ENCODE results near the gene SMG7.
A peak's percentile ranks its signal among the peaks of the same experiment; 100 is the strongest.

SMG7 gene

DNA sequence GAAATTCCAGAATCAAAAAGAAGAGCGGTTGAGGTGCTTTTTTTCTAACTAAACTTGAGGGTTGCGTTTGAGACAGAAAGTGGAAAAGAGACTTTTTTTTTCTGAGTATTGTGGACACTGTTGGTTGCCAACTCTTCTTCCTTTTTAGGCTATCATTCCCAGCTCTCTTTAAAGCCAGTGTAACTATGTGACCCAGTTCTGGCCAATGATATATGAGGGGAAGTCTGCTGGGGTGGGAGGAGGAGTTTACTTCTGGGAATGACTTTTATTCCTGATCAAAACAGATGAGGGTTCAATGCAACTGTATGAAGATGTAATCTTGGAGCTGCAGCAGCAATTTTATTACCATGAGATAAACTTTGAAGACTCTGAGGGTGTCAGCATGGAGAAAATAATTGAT, 36.8 kb upstream of the SMG7 start (continued):
- TF ChIP-seq, protein P1, sequence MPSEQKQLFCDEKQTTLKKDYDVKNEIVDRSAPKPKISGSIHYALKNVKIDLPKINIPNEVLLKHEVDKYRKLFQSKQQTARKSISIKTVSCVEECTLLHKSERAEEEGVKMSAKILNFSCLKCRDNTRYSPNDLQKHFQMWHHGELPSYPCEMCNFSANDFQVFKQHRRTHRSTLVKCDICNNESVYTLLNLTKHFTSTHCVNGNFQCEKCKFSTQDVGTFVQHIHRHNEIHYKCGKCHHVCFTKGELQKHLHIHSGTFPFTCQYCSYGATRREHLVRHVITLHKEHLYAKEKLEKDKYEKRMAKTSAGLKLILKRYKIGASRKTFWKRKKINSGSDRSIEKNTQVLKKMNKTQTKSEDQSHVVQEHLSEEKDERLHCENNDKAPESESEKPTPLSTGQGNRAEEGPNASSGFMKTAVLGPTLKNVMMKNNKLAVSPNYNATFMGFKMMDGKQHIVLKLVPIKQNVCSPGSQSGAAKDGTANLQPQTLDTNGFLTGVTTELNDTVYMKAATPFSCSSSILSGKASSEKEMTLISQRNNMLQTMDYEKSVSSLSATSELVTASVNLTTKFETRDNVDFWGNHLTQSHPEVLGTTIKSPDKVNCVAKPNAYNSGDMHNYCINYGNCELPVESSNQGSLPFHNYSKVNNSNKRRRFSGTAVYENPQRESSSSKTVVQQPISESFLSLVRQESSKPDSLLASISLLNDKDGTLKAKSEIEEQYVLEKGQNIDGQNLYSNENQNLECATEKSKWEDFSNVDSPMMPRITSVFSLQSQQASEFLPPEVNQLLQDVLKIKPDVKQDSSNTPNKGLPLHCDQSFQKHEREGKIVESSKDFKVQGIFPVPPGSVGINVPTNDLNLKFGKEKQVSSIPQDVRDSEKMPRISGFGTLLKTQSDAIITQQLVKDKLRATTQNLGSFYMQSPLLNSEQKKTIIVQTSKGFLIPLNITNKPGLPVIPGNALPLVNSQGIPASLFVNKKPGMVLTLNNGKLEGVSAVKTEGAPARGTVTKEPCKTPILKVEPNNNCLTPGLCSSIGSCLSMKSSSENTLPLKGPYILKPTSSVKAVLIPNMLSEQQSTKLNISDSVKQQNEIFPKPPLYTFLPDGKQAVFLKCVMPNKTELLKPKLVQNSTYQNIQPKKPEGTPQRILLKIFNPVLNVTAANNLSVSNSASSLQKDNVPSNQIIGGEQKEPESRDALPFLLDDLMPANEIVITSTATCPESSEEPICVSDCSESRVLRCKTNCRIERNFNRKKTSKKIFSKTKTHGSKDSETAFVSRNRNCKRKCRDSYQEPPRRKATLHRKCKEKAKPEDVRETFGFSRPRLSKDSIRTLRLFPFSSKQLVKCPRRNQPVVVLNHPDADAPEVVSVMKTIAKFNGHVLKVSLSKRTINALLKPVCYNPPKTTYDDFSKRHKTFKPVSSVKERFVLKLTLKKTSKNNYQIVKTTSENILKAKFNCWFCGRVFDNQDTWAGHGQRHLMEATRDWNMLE (tag by site-specific recombination; conservative IDR thresholded peaks at IDR 0.05; ENCODE audit: low read depth): no peak

DNA sequence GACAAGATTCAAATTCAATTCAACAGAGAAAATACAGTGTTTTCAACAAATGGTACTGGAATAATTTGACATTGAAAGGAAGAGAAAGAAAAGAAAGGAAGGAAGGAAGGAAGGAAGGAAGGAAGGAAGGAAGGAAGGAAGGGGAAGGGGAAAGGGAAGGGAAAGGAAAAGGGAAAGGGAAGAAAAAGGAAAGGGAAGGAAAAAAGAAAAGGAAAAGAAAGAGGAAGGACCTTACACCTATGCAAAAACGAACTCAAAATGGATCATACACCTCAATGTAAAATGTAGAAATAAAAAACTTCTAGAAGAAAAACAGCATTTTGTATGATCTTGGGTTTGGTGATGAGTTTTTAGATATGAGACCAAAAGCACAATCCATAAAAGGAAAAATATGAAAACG, 34.2 kb upstream of the SMG7 start:
- Histone ChIP-seq H3K4me1 (ENCODE audit: control insufficient read depth, insufficient read depth, low read length) (no peaks in the 10 kb centered on the region), H3K27ac (ENCODE audit: extremely low read depth, low read depth, low read length) (no peak overlapping the region), H3K36me3 (ENCODE audit: control insufficient read depth in 2 of 2, insufficient read depth in 1 of 2, low read length in 2 of 2) (no peaks in the 10 kb centered on the region), H3K4me3 (ENCODE audit: low read depth, low read length) (no peak overlapping the region), H3K9me3 (ENCODE audit: control insufficient read depth, insufficient read depth, low read depth, low read length) (no peaks in the 10 kb centered on the region)
- TF ChIP-seq, protein P2, sequence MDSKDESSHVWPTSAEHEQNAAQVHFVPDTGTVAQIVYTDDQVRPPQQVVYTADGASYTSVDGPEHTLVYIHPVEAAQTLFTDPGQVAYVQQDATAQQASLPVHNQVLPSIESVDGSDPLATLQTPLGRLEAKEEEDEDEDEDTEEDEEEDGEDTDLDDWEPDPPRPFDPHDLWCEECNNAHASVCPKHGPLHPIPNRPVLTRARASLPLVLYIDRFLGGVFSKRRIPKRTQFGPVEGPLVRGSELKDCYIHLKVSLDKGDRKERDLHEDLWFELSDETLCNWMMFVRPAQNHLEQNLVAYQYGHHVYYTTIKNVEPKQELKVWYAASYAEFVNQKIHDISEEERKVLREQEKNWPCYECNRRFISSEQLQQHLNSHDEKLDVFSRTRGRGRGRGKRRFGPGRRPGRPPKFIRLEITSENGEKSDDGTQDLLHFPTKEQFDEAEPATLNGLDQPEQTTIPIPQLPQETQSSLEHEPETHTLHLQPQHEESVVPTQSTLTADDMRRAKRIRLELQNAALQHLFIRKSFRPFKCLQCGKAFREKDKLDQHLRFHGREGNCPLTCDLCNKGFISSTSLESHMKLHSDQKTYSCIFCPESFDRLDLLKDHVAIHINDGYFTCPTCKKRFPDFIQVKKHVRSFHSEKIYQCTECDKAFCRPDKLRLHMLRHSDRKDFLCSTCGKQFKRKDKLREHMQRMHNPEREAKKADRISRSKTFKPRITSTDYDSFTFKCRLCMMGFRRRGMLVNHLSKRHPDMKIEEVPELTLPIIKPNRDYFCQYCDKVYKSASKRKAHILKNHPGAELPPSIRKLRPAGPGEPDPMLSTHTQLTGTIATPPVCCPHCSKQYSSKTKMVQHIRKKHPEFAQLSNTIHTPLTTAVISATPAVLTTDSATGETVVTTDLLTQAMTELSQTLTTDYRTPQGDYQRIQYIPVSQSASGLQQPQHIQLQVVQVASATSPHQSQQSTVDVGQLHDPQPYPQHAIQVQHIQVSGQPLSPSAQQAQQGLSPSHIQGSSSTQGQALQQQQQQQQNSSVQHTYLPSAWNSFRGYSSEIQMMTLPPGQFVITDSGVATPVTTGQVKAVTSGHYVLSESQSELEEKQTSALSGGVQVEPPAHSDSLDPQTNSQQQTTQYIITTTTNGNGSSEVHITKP (tag by site-specific recombination; IDR thresholded peaks at IDR 0.05): no peak
- TF ChIP-seq, protein P3, sequence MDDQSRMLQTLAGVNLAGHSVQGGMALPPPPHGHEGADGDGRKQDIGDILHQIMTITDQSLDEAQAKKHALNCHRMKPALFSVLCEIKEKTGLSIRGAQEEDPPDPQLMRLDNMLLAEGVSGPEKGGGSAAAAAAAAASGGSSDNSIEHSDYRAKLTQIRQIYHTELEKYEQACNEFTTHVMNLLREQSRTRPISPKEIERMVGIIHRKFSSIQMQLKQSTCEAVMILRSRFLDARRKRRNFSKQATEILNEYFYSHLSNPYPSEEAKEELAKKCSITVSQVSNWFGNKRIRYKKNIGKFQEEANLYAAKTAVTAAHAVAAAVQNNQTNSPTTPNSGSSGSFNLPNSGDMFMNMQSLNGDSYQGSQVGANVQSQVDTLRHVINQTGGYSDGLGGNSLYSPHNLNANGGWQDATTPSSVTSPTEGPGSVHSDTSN (CRISPR knock-in tag; IDR thresholded peaks at IDR 0.05): no peak
- no peak for TF ChIP-seq KLF1 (tag by site-specific recombination; IDR thresholded peaks at IDR 0.05)
- TF ChIP-seq ZNF544 (tag by site-specific recombination; IDR thresholded peaks at IDR 0.05): no peak
- peak; percentile 61 for TF ChIP-seq ZNF366 (tag by site-specific recombination; conservative IDR thresholded peaks at IDR 0.05)
- TF ChIP-seq PRDM1 (tag by site-specific recombination; IDR thresholded peaks at IDR 0.05): peak; percentile 95
- no peak for TF ChIP-seq ZNF707 (tag by site-specific recombination; IDR thresholded peaks at IDR 0.05)
- TF ChIP-seq RBAK (tag by site-specific recombination; IDR thresholded peaks at IDR 0.05): no peak
- no peak for TF ChIP-seq ZNF571 (tag by site-specific recombination; IDR thresholded peaks at IDR 0.05)
- CTCF ChIA-PET: no interaction called here
- POLR2A ChIA-PET: no interaction called here

DNA sequence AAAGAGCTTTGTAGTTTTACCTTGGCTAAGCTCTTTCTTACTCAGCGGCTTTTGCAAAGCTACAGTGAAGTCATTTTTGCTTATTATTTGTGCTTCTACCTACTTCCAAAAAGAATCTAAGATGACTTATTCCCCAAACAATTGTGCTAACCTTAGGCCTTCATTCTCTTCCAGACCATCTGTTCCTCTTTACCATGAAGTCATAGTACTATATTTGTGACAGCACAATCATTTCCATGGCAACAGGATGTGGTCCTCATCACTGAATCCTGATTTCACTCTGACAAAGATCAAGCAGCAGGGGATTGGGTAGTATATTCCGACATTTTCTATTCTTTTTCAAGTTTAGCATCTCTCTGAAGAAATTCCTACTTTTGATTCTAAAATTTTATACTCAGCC, 29.3 kb upstream of the SMG7 start:
- ChIA-PET POLR2A (no interaction called here), CTCF (no interaction called here)
- no peak overlapping the region for H3K27ac ChIP-seq (ENCODE audit: extremely low read depth, low read depth, low read length)
- H3K9me3 ChIP-seq (ENCODE audit: control insufficient read depth, insufficient read depth, low read depth, low read length): no peaks in the 10 kb centered on the region
- H3K4me3 ChIP-seq (ENCODE audit: low read depth, low read length): no peak overlapping the region
- H3K36me3 ChIP-seq (ENCODE audit: control insufficient read depth in 2 of 2, insufficient read depth in 1 of 2, low read length in 2 of 2): no peaks in the 10 kb centered on the region
- no peaks in the 10 kb centered on the region for H3K4me1 ChIP-seq (ENCODE audit: control insufficient read depth, insufficient read depth, low read length)
- TF ChIP-seq GLI4 (tag by site-specific recombination; IDR thresholded peaks at IDR 0.05) (no peak), KLF9 (tag by site-specific recombination; IDR thresholded peaks at IDR 0.05; ENCODE audit: low read depth) (no peak), KLF16 (tag by site-specific recombination; IDR thresholded peaks at IDR 0.05) (no peak), ZNF629 (tag by site-specific recombination; IDR thresholded peaks at IDR 0.05) (no peak), EGR2 (tag by site-specific recombination; IDR thresholded peaks at IDR 0.05; ENCODE audit: low read depth) (no peak), ZNF785 (tag by site-specific recombination; IDR thresholded peaks at IDR 0.05) (no peak), ZNF521 (tag by site-specific recombination; IDR thresholded peaks at IDR 0.05) (no peak), ZBTB20 (tag by site-specific recombination; IDR thresholded peaks at IDR 0.05) (no peak)
- TF ChIP-seq, protein P4, sequence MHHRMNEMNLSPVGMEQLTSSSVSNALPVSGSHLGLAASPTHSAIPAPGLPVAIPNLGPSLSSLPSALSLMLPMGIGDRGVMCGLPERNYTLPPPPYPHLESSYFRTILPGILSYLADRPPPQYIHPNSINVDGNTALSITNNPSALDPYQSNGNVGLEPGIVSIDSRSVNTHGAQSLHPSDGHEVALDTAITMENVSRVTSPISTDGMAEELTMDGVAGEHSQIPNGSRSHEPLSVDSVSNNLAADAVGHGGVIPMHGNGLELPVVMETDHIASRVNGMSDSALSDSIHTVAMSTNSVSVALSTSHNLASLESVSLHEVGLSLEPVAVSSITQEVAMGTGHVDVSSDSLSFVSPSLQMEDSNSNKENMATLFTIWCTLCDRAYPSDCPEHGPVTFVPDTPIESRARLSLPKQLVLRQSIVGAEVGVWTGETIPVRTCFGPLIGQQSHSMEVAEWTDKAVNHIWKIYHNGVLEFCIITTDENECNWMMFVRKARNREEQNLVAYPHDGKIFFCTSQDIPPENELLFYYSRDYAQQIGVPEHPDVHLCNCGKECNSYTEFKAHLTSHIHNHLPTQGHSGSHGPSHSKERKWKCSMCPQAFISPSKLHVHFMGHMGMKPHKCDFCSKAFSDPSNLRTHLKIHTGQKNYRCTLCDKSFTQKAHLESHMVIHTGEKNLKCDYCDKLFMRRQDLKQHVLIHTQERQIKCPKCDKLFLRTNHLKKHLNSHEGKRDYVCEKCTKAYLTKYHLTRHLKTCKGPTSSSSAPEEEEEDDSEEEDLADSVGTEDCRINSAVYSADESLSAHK (tag by site-specific recombination; IDR thresholded peaks at IDR 0.05): no peak

Measured in HEK293 (cell line).